ENCODE results near the gene TNP1. TPM values are rescaled to one million over a fixed set of nuclear protein-coding genes. Genes with fewer than 3 reads are reported as not detected.

The TNP1 gene
- total RNA-seq, 2 donors from 2014 or later = not detected

DNA sequence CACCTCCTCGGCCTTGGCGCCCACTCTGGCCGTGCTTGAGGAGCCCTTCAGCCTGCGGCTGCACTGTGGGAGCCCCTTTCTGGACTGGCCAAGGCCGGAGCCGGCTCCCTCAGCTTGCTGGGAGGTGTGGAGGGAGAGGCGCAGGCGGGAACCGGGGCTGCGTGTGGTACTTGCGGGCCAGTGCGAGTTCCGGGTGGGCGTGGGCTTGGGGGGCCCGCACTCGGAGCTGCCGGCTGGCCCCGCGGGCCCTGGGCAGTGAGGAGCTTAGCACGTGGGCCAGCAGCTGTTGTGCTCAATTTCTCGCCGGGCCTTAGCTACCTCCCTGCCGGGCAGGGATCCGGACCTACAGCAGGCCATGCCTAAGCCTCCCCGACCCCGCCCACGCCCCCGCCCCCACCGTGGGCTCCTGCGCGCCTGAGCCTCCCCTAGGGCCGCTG lies 25.3 kb upstream of the TNP1 start:
- no peaks in the 10 kb centered on the region for H3K36me3 Mint-ChIP-seq (ENCODE audit: insufficient read depth in 2 of 2)
- DNase-seq (no peak), ATAC-seq (replicated peaks in 1 of 2) (no peak)
- no peak overlapping the region for H3K4me3 Mint-ChIP-seq
- H3K9me3 Mint-ChIP-seq = peaks cover 0 to 2% of the 10 kb centered on the region in 2 donors
- H3K4me1 Mint-ChIP-seq (ENCODE audit: low read depth) = peaks cover 14% of the 10 kb centered on the region
- H3K27ac Mint-ChIP-seq = no peak overlapping the region
- no peaks in the 10 kb centered on the region for H3K27me3 Mint-ChIP-seq (ENCODE audit: low read depth)

DNA sequence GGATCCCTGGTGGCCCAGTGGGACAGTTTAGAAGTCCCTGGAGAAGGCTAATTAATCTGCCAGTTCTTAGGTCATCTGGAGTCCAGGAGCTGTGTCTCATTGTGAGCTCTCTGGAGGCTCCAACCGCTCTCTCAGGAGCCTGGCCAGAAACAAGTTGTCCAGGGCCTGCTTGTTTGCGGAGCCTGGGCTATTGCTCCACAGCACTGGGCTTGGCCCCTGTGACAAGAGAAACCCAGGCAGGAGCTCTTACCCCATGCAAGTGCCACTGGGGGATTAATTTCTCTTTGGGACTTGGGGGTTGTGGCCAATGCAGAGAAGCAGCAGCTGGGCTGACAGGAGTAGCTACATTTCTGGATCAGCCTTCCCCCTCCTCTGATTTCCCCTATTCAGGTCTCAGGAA lies 24.5 kb upstream of the TNP1 start:
- Mint-ChIP-seq H3K4me3 (no peak overlapping the region), H3K4me1 (ENCODE audit: low read depth) (peaks cover 20% of the 10 kb centered on the region), H3K27me3 (ENCODE audit: low read depth) (no peaks in the 10 kb centered on the region), H3K9me3 (peaks cover 0 to 2% of the 10 kb centered on the region in 2 donors), H3K27ac (no peak overlapping the region), H3K36me3 (ENCODE audit: insufficient read depth in 2 of 2) (no peaks in the 10 kb centered on the region)
- ATAC-seq (replicated peaks in 1 of 2) (no peak), DNase-seq (no peak)

DNA sequence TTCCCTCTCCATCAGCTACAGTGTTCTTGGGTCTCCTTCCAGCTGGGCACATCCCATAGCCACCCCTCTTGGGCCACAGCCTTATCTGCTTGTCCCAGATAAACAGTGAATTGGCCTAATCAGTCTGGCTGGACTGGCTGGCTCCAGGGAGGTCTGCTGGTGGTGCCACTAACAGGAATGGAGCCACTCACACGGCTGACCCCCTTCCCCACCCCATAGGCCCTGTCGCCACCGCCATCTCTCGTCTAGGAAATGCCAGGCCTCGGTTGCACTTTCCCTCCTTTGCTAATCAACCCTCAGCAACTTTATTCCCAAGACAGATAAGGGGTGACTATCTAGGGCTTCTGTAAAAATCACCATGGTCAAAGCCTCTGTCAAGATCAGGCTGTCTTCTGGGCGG lies 23.0 kb upstream of the TNP1 start:
- no peaks in the 10 kb centered on the region for H3K36me3 Mint-ChIP-seq (ENCODE audit: insufficient read depth in 2 of 2)
- H3K27me3 Mint-ChIP-seq (ENCODE audit: low read depth) = no peaks in the 10 kb centered on the region
- H3K4me3 Mint-ChIP-seq = no peak overlapping the region
- H3K4me1 Mint-ChIP-seq (ENCODE audit: low read depth) = peaks cover 20% of the 10 kb centered on the region
- no peak overlapping the region for H3K27ac Mint-ChIP-seq
- DNase-seq (no peak), ATAC-seq (replicated peaks in 1 of 2) (no peak)
- H3K9me3 Mint-ChIP-seq = peaks cover 0 to 2% of the 10 kb centered on the region in 2 donors

DNA sequence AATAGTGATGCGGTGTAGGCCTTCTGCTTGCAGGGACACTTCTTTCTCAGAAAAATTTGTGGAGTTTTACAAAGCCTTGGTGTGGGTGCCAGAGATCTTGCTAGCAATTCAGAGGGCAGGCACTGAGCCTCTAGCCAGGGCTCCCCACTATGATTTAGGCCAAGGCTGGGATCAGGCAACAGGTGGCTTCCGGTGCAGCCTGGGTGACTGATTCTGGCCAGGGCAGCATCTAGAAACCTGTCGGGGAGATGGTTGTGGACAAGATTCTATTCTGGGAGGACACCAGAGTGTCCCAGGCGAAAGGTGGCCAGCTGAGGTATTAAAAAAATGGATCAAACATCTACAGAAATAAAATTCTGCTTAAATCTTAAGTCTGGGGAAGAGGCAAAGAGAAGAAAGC lies 21.5 kb upstream of the TNP1 start:
- H3K27me3 Mint-ChIP-seq (ENCODE audit: low read depth) = no peaks in the 10 kb centered on the region
- peaks cover 0 to 2% of the 10 kb centered on the region in 2 donors for H3K9me3 Mint-ChIP-seq
- no peak overlapping the region for H3K27ac Mint-ChIP-seq
- H3K4me1 Mint-ChIP-seq (ENCODE audit: low read depth) = peaks cover 20% of the 10 kb centered on the region
- ATAC-seq (replicated peaks in 1 of 2) (no peak), DNase-seq (no peak)
- no peak overlapping the region for H3K4me3 Mint-ChIP-seq
- H3K36me3 Mint-ChIP-seq (ENCODE audit: insufficient read depth in 2 of 2) = no peaks in the 10 kb centered on the region

DNA sequence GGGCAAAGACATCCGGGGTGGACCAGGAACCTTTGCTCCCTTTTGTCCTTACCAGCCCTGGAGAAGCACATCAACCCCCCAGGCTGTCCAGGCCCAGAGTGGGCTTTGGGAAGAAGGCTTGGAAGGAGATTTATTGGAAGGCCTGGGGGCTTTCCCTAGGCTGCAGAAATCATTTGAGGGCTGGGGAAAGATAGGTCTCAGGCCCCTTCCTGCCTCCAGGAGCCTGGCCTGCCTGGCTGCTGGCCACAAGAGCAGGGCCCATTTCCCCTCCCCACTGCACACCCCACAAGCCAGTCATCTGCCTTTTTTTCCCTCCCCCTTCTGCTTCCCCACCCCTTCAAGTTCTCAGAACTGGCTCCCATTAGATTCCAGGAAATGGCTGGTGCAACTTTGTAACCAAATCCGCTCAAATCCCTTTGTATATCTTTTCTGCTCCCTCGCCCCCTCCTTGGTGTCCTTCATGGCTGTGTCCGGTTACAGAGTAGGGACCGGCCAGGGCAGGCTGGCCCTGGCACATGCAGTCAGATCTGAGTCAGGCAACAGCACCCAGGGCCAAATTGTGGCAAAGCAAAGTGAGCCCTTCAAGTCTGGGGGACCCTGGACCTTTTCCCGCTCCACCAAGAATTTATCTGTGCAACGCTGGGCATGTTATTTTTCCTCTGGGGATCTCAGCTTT lies 20.8 kb upstream of the TNP1 start:
- H3K36me3 Mint-ChIP-seq (ENCODE audit: insufficient read depth in 2 of 2) = no peaks in the 10 kb centered on the region
- no peaks in the 10 kb centered on the region for H3K9me3 Mint-ChIP-seq
- ATAC-seq (replicated peaks in 1 of 2) (peak; percentile 68 to 75), DNase-seq (peak in 1 of 2 donors; percentile 13)
- no peak overlapping the region for H3K27ac Mint-ChIP-seq
- peaks cover 20% of the 10 kb centered on the region for H3K4me1 Mint-ChIP-seq (ENCODE audit: low read depth)
- H3K4me3 Mint-ChIP-seq = no peak overlapping the region
- H3K27me3 Mint-ChIP-seq (ENCODE audit: low read depth) = no peaks in the 10 kb centered on the region

DNA sequence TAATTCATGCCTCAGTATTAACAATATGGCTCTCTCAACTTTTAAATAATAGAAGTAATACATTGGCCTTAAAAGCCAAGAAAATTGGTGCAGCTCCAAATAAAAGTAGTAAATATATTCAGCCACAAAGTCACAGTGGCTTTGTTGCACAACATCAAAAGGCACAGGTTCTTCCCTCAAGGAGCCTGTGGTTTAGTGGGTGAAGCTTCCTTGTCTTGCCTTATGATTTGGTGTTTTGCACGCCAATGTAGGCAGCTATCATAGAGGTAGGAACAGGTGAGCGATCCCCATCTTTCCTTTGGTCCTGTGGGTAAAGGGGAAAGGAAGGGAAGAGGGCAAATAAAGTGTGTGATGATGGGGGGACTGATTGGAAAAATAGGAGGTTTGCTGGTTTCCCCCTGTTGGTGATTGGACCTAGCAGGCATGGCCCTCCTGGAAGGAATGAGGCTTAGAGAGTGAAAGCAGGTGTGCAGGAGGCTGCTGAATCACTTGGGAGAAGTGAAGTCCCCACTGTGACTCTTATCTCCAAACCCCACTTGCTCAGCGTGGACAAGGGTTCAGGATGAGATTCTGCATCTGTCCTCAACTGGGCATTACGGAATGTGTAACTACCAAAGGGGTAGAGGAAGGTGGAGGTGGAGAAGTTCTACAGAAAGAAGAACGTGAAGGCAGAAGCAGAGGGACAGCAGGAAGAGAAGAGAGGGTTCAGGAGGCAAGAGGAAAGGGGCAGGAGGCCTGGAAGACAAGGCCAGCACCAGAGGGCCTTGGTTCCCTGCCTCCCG lies 20.1 kb upstream of the TNP1 start:
- H3K4me3 Mint-ChIP-seq = peak overlapping the region in 1 of 2 donors; percentile 13
- H3K27ac Mint-ChIP-seq = peak overlapping the region; percentile 32
- no peaks in the 10 kb centered on the region for H3K36me3 Mint-ChIP-seq (ENCODE audit: insufficient read depth in 2 of 2)

DNA sequence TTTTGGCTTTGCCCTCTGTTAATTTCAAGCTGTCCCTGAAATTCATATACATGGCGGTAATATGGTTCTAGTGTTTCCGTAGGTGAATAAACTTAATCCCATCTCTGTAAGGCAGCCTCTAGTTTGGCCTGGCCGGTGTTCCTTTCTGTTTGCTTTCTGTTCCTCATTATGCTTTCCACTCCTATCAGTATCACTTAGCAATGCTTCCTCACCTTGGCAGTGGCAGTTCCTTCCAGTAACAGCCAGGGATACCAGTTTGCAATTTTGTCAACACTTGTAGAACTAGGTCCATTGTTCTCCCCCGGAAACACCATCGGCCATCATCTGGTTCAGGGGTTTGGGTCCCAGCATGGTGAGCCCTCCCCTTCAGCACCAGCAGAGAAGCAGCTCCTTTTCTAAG lies 18.2 kb upstream of the TNP1 start:
- Mint-ChIP-seq H3K27me3 (ENCODE audit: low read depth) (no peaks in the 10 kb centered on the region), H3K36me3 (ENCODE audit: insufficient read depth in 2 of 2) (no peaks in the 10 kb centered on the region), H3K9me3 (no peaks in the 10 kb centered on the region), H3K4me1 (ENCODE audit: low read depth) (peaks cover 20% of the 10 kb centered on the region), H3K27ac (no peak overlapping the region), H3K4me3 (no peak overlapping the region)
- no peak for ATAC-seq (replicated peaks in 1 of 2)
- no peak for DNase-seq

More for the DNA sequence above, 20.1 kb upstream of the TNP1 start:
- no peak for ATAC-seq (replicated peaks in 1 of 2)
- no peaks in the 10 kb centered on the region for H3K27me3 Mint-ChIP-seq (ENCODE audit: low read depth)
- no peaks in the 10 kb centered on the region for H3K9me3 Mint-ChIP-seq
- peaks cover 20% of the 10 kb centered on the region for H3K4me1 Mint-ChIP-seq (ENCODE audit: low read depth)
- no peak for DNase-seq

DNA sequence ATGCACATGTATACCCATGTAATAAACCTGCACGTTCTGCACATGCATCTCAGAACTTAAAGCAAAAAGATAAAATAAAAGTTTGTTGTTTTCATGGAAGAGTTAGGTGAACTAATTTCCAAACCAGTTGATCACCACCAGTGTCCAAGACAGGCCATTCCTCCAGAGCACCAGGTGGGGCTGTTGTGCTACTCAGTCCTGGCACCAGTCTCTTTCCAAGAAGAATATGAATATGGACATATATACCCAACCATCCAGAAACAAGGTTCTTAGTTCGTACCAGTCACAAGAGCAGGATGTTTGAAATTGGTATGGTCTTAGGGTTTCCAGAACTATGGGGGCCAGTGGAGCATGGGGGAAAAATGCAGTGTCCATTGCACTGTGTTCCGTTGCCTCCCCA lies 17.2 kb upstream of the TNP1 start:
- Mint-ChIP-seq H3K4me3 (no peak overlapping the region), H3K27me3 (ENCODE audit: low read depth) (no peaks in the 10 kb centered on the region), H3K4me1 (ENCODE audit: low read depth) (peaks cover 20% of the 10 kb centered on the region), H3K9me3 (no peaks in the 10 kb centered on the region), H3K36me3 (ENCODE audit: insufficient read depth in 2 of 2) (no peaks in the 10 kb centered on the region), H3K27ac (no peak overlapping the region)
- ATAC-seq (replicated peaks in 1 of 2) = no peak
- DNase-seq = no peak

DNA sequence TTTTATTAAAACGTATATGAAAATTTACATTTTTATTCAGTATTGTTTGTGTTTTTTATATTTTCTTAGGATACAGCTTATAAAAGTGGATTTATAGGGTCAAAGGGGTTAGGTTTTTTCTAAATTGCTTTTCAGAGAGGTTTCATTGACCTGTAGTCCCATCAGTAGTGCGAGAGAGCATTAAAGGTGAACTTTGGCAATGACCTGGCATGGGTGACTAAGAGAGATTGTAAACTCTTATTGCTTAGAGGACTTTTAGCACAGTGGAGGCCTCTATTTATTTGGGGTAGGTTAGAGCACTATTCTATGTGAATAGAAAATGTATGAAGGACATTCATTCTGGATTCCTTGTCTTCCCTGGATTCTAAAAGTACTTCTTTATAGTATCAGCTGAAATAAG lies 16.0 kb upstream of the TNP1 start:
- Mint-ChIP-seq H3K27ac (no peak overlapping the region), H3K4me1 (ENCODE audit: low read depth) (peaks cover 13% of the 10 kb centered on the region), H3K4me3 (no peak overlapping the region), H3K9me3 (peaks cover 0 to under 1% of the 10 kb centered on the region in 2 donors), H3K36me3 (ENCODE audit: insufficient read depth in 2 of 2) (no peaks in the 10 kb centered on the region), H3K27me3 (ENCODE audit: low read depth) (no peaks in the 10 kb centered on the region)
- no peak for ATAC-seq (replicated peaks in 1 of 2)
- DNase-seq = no peak

DNA sequence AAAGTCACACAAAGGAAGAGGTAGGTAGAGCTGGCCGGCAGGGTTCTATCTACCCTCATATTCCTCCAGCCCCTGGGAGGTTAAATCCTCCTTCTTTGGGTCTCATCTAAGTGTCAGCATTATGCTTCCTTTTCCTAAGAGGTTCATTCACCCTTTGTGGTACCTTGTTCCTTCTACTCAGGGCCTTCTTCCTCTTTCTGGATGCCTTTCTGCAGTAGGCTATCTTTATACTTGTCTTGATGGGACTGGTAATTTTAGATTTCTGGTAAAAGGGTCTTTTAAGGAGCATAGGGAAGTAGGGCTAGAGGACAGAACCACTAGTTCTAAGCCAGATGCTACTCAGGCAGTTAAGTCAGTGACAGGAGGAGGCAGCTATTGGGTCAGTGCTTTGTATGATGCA lies 13.7 kb upstream of the TNP1 start:
- no peak for ATAC-seq (replicated peaks in 1 of 2)
- H3K36me3 Mint-ChIP-seq (ENCODE audit: insufficient read depth in 2 of 2) = no peaks in the 10 kb centered on the region
- no peaks in the 10 kb centered on the region for H3K27me3 Mint-ChIP-seq (ENCODE audit: low read depth)
- no peak overlapping the region for H3K27ac Mint-ChIP-seq
- DNase-seq = no peak
- H3K9me3 Mint-ChIP-seq = peaks cover 0 to 3% of the 10 kb centered on the region in 2 donors
- H3K4me3 Mint-ChIP-seq = no peak overlapping the region
- H3K4me1 Mint-ChIP-seq (ENCODE audit: low read depth) = no peaks in the 10 kb centered on the region

DNA sequence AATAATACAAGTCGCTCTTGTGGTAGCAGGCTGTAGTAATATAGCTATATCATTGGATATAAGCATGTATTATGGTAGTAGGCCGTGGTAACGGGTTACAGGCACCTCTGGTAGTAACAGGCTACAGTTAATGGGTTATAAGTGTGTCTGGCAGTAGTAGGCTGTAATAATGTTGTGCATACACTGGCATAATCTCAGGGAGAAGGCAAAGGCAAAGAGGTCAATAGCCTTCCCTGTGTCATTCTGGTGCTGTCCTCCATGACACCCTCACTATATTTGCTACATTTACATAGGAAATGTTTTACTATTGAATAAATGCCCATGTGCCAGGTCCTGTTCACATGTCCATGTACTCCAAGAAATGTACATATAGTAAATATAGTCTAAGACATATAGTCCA lies 12.8 kb upstream of the TNP1 start:
- H3K4me3 Mint-ChIP-seq = no peak overlapping the region
- H3K4me1 Mint-ChIP-seq (ENCODE audit: low read depth) = no peaks in the 10 kb centered on the region
- ATAC-seq (replicated peaks in 1 of 2) = no peak
- H3K9me3 Mint-ChIP-seq = peaks cover 0 to 3% of the 10 kb centered on the region in 2 donors
- H3K27ac Mint-ChIP-seq = no peak overlapping the region
- DNase-seq = no peak
- no peaks in the 10 kb centered on the region for H3K36me3 Mint-ChIP-seq (ENCODE audit: insufficient read depth in 2 of 2)
- H3K27me3 Mint-ChIP-seq (ENCODE audit: low read depth) = no peaks in the 10 kb centered on the region

DNA sequence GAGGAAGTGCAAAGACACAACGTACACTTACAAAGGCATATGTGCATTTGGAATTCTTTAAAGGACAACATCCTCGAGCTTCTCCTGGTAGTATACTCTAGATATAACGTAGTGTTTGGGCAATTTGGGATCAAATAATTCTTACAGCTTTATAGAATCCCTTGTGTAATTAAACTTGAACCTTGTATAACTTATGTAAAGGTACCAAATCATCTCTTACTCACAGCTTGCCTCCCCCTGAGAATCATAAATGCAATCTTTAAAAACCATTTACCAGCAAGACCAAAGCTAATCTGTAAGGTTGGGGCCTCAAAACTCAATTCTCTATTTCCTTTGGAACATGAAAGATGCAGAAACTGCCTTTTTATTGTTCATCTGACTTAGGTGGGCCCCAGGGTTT lies 12.2 kb upstream of the TNP1 start:
- Mint-ChIP-seq H3K4me1 (ENCODE audit: low read depth) (no peaks in the 10 kb centered on the region), H3K4me3 (no peak overlapping the region), H3K36me3 (ENCODE audit: insufficient read depth in 2 of 2) (no peaks in the 10 kb centered on the region), H3K27ac (no peak overlapping the region), H3K9me3 (peaks cover 0 to 3% of the 10 kb centered on the region in 2 donors), H3K27me3 (ENCODE audit: low read depth) (no peaks in the 10 kb centered on the region)
- ATAC-seq (replicated peaks in 1 of 2) = no peak
- no peak for DNase-seq

DNA sequence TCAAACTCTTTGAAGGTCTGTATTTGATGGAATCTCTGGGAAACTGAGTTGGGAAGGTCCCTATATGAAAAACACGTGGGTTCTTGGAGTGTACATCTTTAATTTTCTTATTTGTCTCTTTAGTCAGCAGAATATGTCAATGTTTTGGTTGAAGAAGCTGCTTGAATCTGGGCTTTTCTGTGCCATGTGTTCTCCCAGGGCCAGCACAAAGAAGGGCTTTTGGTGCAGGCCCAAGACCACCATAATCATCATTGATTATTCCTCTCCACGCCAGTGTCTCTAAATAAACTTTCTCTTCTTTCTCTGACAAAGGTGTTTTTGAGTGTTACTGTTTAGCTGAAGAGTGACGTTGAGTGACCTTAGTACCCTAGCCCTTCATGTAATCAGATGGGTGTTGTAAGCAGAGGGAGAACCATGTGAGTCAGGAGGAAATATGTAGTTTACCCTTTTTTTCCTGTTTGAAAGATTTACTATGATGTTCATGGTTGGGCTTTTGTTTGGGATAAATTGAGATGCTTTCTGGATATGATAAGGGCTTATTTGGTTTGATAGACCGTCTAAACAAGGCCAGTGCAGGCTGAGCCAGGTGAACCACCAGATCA lies 11.6 kb upstream of the TNP1 start:
- no peak for ATAC-seq (replicated peaks in 1 of 2)
- Mint-ChIP-seq H3K4me1 (ENCODE audit: low read depth) (peaks cover 4% of the 10 kb centered on the region), H3K4me3 (no peak overlapping the region), H3K27ac (no peak overlapping the region), H3K27me3 (ENCODE audit: low read depth) (no peaks in the 10 kb centered on the region), H3K36me3 (ENCODE audit: insufficient read depth in 2 of 2) (no peaks in the 10 kb centered on the region), H3K9me3 (peaks cover 0 to 3% of the 10 kb centered on the region in 2 donors)
- DNase-seq = no peak

Data from activated T-cell treated with anti-CD3 and anti-CD28 coated beads, Interleukin-2, amount 50 U/mL, for 72 hours (primary cell).